ENCODE data around the gene NFIB. TPM values are rescaled to one million over a fixed set of nuclear protein-coding genes. Genes with fewer than 3 reads are reported as not detected.
A peak's percentile ranks its signal among the peaks of the same experiment; 100 is the strongest.

NFIB gene
- total and polyA plus RNA-seq, 2 of the 8 experiments (the other 6 are each of a cell fraction or from before 2014, with no cell fraction given): 2.6 to 13.1 TPM

- Histone ChIP-seq H2AFZ (ENCODE audit: low read length) (no peak overlapping the region), H3K4me1 (replicated peaks in 1 of 4; ENCODE audit: control insufficient read depth in 3 of 4, insufficient read depth in 4 of 4, low read length in 3 of 4) (peaks cover 0 to 3% (median 1%) of the 10 kb centered on the region in 4 experiments; a peak in 2 of 7 replicates), H3K79me1 (ENCODE audit: low read depth, low read length) (no peaks in the 10 kb centered on the region), H4K91ac (replicated peaks; ENCODE audit: insufficient read length, low read length) (no peak overlapping the region), H3K79me2 (ENCODE audit: control insufficient read depth in 1 of 2, insufficient read depth in 2 of 2, low read length in 2 of 2) (no peaks in the 10 kb centered on the region), H3K9me3 (ENCODE audit: insufficient read depth in 2 of 2, low read depth in 1 of 2, low read length in 1 of 2) (no peaks in the 10 kb centered on the region), H3K9ac (replicated peaks in 1 of 4; ENCODE audit: extremely low read depth in 1 of 4, low read depth in 3 of 4, low read length in 3 of 4) (no peak overlapping the region), H4K8ac (ENCODE audit: extremely low read depth, insufficient read depth, low read length) (no peak overlapping the region), H3K4ac (replicated peaks; ENCODE audit: insufficient read length, low read depth, low read length) (no peak overlapping the region), H3K36me3 (ENCODE audit: control insufficient read depth in 2 of 4, insufficient read depth in 4 of 4, low read length in 3 of 4) (no peaks in the 10 kb centered on the region), H2BK120ac (replicated peaks; ENCODE audit: low read depth, low read length) (no peak overlapping the region), H2BK5ac (ENCODE audit: low read depth, low read length) (no peak overlapping the region), H3K27ac (ENCODE audit: low read depth, low read length) (no peak overlapping the region), H2AK5ac (ENCODE audit: low read depth, low read length) (no peak overlapping the region), H3K4me2 (ENCODE audit: insufficient read depth in 1 of 2, low read depth in 2 of 2, low read length in 2 of 2) (no peak overlapping the region), H4K20me1 (replicated peaks in 1 of 2; ENCODE audit: control insufficient read depth in 1 of 2, insufficient read depth in 2 of 2, low read length in 2 of 2) (no peaks in the 10 kb centered on the region), H2BK12ac (ENCODE audit: low read depth, low read length) (no peak overlapping the region), H3K23ac (ENCODE audit: insufficient read length) (no peak overlapping the region), H2BK15ac (ENCODE audit: low read length) (no peak overlapping the region), H3K56ac (replicated peaks; ENCODE audit: insufficient read length, low read depth, low read length) (no peak overlapping the region), H4K5ac (ENCODE audit: insufficient read length, low read depth, low read length) (no peak overlapping the region), H3K18ac (ENCODE audit: extremely low read depth, low read length) (no peak overlapping the region), H2BK20ac (ENCODE audit: low read length) (no peak overlapping the region), H3K14ac (ENCODE audit: insufficient read length) (no peak overlapping the region), H3K4me3 (ENCODE audit: extremely low read depth in 1 of 4, insufficient read depth in 2 of 4, low read depth in 3 of 4, low read length in 4 of 4) (no peak overlapping the region), H3K27me3 (replicated peaks in 1 of 4; ENCODE audit: control insufficient read depth in 3 of 4, extremely low read depth in 1 of 4, insufficient read depth in 3 of 4, low read length in 3 of 4) (no peaks in the 10 kb centered on the region), H3K23me2 (ENCODE audit: low read depth, low read length) (no peaks in the 10 kb centered on the region)
- CTCF ChIA-PET (ENCODE audit: partially characterized antibody): interaction anchor here (1.0 kb wide), 1 partner anchor 216 kb away, joined by 3 read pairs; no protein-coding TSS in a partner anchor
- WGBS, 2 experiments (ENCODE audit: extremely low coverage in 1 of 2, insufficient coverage in 1 of 2, insufficient read length in 1 of 2, insufficient replicate concordance in 2 of 2, low coverage in 1 of 2, low lambda C conversion rate in 2 of 2, missing lambda C conversion rate in 1 of 2): 83% methylated on average over 7 of the region's 7 CpGs; no CpG with 5 or more reads in 1 of the 2 experiments
- DNase-seq (ENCODE audit: low read depth in 1 of 2, low spot score in 2 of 2) (no peak), FAIRE-seq (no peak)
- POLR2A ChIA-PET (ENCODE audit: partially characterized antibody): no interaction called here
- TF ChIP-seq CTCF (IDR thresholded peaks at IDR 0.05; ENCODE audit: control extremely low read depth in 1 of 3, insufficient read depth in 1 of 3, low read depth in 1 of 3, low read length in 3 of 3): peak in 1 of 3 experiments; percentile 17; a peak in 1 of 4 replicates
- no peak for TF ChIP-seq SIX5 (IDR thresholded peaks at IDR 0.05; ENCODE audit: low read depth, low read length)
- TF ChIP-seq KDM4A (IDR thresholded peaks at IDR 0.05; ENCODE audit: low read depth, low read length, severe bottlenecking): no peak
- no peak for TF ChIP-seq SRF (IDR thresholded peaks at IDR 0.05; ENCODE audit: low read depth, low read length)
- TF ChIP-seq BRCA1 (IDR thresholded peaks at IDR 0.05; ENCODE audit: low read depth, low read length): no peak
- TF ChIP-seq HDAC2 (IDR thresholded peaks at IDR 0.05; ENCODE audit: borderline replicate concordance in 1 of 2, low read depth in 2 of 2, low read length in 2 of 2): no peak
- TF ChIP-seq SP1 (IDR thresholded peaks at IDR 0.05; ENCODE audit: low read depth, low read length): no peak
- 0 out of 4 replicates have a peak, but pooled peaks have one; percentile 3 to 12 for TF ChIP-seq RAD21 (IDR thresholded peaks at IDR 0.05 in 1 of 2, conservative IDR thresholded peaks at IDR 0.05 in 1 of 2; ENCODE audit: low read depth in 2 of 2, low read length in 2 of 2)
- TF ChIP-seq KDM5A (IDR thresholded peaks at IDR 0.05; ENCODE audit: low read length): no peak
- TF ChIP-seq POLR2AphosphoS5 (IDR thresholded peaks at IDR 0.05; ENCODE audit: low read depth, low read length): no peak
- TF ChIP-seq E2F6 (IDR thresholded peaks at IDR 0.05): no peak
These were observed 226.4 kb downstream of the NFIB start for GRCh38 chr9:14087576-14087975.
